ENCODE data around the gene QSER1. TPM values are rescaled to one million over a fixed set of nuclear protein-coding genes. Genes with fewer than 3 reads are reported as not detected.

QSER1 gene
- total and polyA plus RNA-seq, 2 donors: 6.1 to 78.0 TPM

DNA sequence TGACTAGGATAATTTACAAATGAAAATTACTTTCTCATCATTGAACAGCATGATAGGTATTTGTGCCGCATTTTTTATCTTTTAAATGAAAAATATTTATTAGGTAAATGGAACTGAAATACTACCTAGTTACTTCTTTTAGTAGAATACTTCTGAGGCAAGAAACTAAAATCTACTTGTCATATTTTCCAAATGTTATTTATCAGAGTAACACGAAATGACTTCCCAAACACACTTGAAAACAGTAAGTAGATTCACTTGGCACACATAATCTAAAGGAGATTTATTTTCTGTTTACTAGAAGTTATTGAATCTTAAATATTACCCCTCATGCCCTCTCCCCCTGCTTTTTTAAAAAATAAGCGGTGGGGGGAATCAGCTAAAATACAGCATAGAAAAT lies 2.3 kb downstream of the QSER1 start:
- Histone ChIP-seq H3K36me3 (ENCODE audit: insufficient read depth) (no peaks in the 10 kb centered on the region), H3K27ac (ENCODE audit: low read depth) (no peak overlapping the region), H3K4me1 (ENCODE audit: insufficient read depth) (no peaks in the 10 kb centered on the region), H3K4me3 (ENCODE audit: low read depth, low read length) (no peak overlapping the region)
- no peak for DNase-seq (ENCODE audit: extremely low spot score)
- 70% methylated on average over 3 of the region's 3 CpGs for WGBS

DNA sequence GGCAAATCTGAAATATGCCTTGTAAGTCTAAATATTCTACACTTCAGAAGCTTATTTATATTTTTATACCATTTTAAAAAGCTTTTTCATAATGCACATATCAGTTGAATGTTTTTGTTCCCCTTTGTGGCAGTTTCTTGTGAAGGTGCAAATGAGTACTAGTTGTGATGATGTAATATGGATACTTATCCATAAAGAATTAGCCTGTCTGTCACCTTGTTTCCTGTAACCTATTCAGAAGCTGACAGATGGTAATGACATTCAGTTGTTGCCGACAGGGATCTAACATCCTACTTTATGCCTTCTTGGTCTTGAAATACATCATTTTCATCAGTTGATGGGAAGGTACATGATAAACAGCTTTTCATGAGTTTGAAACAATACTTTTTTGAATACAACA lies 2.9 kb downstream of the QSER1 start:
- 69% methylated on average over 1 of the region's 1 CpG for WGBS
- Histone ChIP-seq H3K27ac (ENCODE audit: low read depth) (no peak overlapping the region), H3K4me1 (ENCODE audit: insufficient read depth) (no peaks in the 10 kb centered on the region), H3K36me3 (ENCODE audit: insufficient read depth) (no peaks in the 10 kb centered on the region), H3K4me3 (ENCODE audit: low read depth, low read length) (no peak overlapping the region)
- DNase-seq (ENCODE audit: extremely low spot score): no peak

DNA sequence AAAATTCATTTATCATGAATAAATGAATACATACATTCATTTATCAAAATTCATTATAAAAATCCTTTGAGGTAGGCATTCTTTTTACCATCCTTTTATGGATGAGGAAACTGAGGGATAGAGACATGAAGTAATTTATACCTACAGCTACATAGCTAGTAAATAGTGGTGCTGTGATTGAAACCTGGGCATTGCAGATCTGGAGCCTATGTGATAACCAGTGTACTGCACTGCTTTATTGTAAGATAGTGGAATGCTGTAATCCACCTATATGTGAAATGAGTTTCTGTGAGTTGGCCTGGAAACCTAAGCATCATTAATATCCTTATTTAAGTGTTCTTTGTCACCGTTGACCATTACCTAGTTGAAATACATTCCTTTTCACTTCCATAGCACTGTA lies 4.5 kb downstream of the QSER1 start:
- whole genome bisulfite sequencing: 80% methylated on average over 1 of the region's 1 CpG
- Histone ChIP-seq H3K4me3 (ENCODE audit: low read depth, low read length) (no peak overlapping the region), H3K4me1 (ENCODE audit: insufficient read depth) (no peaks in the 10 kb centered on the region), H3K27ac (ENCODE audit: low read depth) (no peak overlapping the region), H3K36me3 (ENCODE audit: insufficient read depth) (peaks cover 2% of the 10 kb centered on the region)
- no peak for DNase-seq (ENCODE audit: extremely low spot score)

DNA sequence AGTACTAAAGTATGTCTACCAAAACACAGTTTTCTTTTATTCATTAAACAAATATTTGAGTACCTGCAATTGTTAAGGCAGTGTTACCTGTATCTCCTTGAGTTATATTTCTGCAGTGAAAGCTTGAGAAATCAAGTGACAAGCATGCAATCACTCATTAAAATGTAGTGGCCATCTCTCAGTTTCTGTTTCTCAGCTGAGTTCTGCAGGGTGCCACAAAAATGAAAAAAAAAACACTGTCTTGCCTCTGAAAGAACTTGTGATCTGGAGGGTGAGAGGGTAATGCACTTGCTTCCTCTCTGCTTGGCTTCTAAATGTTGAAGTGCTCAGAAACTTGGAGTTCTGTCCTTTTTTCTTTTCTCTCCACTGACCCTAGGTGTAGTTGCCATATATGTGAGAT lies 6.8 kb downstream of the QSER1 start:
- Histone ChIP-seq H3K4me3 (ENCODE audit: low read depth, low read length) (no peak overlapping the region), H3K27ac (ENCODE audit: low read depth) (no peak overlapping the region), H3K36me3 (ENCODE audit: insufficient read depth) (peaks cover 2% of the 10 kb centered on the region), H3K4me1 (ENCODE audit: insufficient read depth) (no peaks in the 10 kb centered on the region)
- DNase-seq (ENCODE audit: extremely low spot score): no peak

DNA sequence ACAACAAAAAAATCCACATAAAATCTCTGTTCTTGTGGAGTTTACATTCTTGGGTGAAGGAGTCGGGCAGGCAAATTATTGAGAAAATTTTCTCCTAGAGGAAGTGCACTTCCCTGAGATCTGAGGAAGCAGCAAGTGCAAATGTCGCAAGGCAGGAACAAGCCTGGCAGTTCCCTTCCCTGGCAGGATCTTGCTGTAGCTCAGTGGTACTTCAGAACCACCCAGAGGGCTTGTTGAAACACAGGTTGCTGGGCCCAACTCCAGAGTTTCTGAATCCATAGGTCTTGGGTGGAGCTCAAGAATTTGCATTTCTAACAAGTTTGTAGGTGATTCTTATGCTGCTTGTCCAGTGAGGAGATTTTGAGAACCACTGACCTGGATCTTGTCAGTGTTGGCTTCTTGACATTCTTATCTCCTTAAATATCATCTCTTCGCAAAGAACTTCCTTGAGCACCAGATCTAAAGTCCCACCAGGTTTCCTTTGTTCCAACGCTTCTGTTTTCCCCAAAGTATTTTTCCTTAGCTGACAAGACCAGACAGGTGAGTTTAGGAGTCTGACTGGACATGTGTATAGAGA lies 9.6 kb downstream of the QSER1 start:
- Histone ChIP-seq H3K4me1 (ENCODE audit: insufficient read depth) (no peaks in the 10 kb centered on the region), H3K27ac (ENCODE audit: low read depth) (no peak overlapping the region), H3K36me3 (ENCODE audit: insufficient read depth) (peaks cover 2% of the 10 kb centered on the region), H3K4me3 (ENCODE audit: low read depth, low read length) (no peak overlapping the region)
- WGBS: 85% methylated on average over 4 of the region's 4 CpGs
- no peak for DNase-seq (ENCODE audit: extremely low spot score)

DNA sequence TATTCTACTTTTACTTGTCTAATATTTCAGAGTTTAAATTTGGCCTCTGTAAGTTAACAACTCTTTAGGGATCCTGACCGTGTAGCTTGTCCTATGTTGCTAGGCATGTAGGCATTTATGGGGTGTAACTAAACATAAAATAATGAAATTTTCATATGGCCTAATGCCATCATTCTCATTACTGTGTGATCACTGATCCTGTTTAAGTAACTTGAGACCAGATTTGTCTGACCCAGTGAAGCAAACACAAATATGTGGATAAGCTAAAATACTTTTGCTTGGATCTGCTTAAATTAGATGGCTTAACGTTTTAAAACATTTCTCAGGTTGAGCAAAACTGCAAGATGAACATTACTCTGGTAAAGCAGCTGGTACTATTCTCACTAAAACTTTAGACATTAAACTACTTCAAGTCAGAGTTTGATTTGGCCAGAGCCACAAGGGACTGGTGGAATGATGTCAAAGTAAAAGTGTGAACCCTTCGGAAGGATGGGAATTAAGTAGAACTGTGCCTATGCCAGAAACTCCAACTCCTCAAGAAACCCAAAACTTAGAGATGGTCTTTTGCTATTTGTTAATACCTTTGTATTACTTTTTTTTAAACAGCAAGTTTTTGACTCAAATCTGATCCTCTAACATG lies 12.5 kb downstream of the QSER1 start:
- Histone ChIP-seq H3K36me3 (ENCODE audit: insufficient read depth) (peaks cover 2% of the 10 kb centered on the region), H3K27ac (ENCODE audit: low read depth) (no peak overlapping the region), H3K4me1 (ENCODE audit: insufficient read depth) (no peaks in the 10 kb centered on the region), H3K4me3 (ENCODE audit: low read depth, low read length) (no peak overlapping the region)
- no peak for DNase-seq (ENCODE audit: extremely low spot score)
- WGBS: 32% methylated on average over 3 of the region's 3 CpGs

DNA sequence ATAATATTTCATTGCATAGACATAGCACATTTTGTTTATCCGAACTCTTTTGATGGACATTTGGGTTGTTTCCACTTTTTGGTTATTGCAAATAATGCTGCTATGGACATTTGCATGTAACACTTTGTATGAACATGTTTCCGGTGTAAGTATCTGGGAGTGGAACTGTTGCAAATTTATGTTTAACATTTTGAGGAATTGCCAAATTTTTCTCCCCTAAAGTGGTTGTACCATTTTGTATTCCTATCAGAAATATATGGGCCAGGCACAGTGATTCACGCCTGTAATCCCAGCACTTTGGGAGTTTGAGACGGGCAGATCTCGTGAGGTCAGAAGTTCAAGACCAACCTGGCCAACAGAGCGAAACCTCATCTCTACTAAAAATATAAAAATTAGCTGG lies 16.0 kb downstream of the QSER1 start:
- WGBS: 98% methylated on average over 6 of the region's 6 CpGs
- Histone ChIP-seq H3K4me1 (ENCODE audit: insufficient read depth) (no peaks in the 10 kb centered on the region), H3K36me3 (ENCODE audit: insufficient read depth) (no peaks in the 10 kb centered on the region), H3K27ac (ENCODE audit: low read depth) (no peak overlapping the region), H3K4me3 (ENCODE audit: low read depth, low read length) (no peak overlapping the region)
- no peak for DNase-seq (ENCODE audit: extremely low spot score)

DNA sequence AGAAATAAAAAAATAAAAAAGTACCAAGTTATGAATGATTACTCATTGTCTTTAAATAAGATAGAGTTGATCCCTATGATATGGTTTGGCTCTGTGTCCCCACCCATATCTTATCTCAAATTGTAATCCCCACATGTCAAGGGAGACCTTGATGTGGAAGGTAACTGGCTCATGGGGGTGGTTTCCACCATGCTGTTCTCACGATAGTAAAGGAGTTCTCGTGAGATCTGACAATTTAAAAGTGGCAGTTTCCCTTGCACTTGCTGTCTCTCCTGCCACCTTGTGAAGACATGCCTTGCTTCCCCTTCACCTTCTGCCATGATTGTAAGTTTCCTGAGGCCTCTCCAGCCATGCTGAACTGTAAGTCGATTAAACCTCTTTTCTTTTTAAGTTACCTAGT lies 18.8 kb downstream of the QSER1 start:
- Histone ChIP-seq H3K4me3 (ENCODE audit: low read depth, low read length) (no peak overlapping the region), H3K4me1 (ENCODE audit: insufficient read depth) (no peaks in the 10 kb centered on the region), H3K36me3 (ENCODE audit: insufficient read depth) (no peaks in the 10 kb centered on the region), H3K27ac (ENCODE audit: low read depth) (no peak overlapping the region)
- WGBS: 94% methylated on average over 3 of the region's 3 CpGs
- DNase-seq (ENCODE audit: extremely low spot score): no peak

DNA sequence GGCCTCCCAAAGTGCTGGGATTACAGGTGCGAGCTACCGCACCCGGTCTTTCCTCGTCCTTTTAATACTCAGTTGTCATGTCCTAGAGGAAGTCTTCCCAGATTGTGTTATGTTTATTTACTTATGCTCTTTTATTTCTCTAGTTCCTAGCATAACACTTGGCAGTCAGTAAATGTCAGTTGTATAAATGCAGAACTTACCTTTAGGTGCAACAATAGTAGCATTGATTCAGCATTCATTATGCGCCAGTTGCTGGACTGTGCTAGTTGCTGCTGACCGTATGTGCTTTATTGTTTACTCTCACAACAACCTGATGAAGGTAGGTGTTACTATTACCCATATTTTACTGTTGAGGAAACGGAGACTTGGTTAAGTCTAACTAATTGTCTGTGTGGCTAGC lies 20.8 kb downstream of the QSER1 start:
- H3K4me3 ChIP-seq (ENCODE audit: low read depth, low read length): no peak overlapping the region
- 90% methylated on average over 7 of the region's 7 CpGs for WGBS
- DNase-seq (ENCODE audit: extremely low spot score): no peak
- no peak overlapping the region for H3K27ac ChIP-seq (ENCODE audit: low read depth)
- no peaks in the 10 kb centered on the region for H3K36me3 ChIP-seq (ENCODE audit: insufficient read depth)
- H3K4me1 ChIP-seq (ENCODE audit: insufficient read depth): no peaks in the 10 kb centered on the region

DNA sequence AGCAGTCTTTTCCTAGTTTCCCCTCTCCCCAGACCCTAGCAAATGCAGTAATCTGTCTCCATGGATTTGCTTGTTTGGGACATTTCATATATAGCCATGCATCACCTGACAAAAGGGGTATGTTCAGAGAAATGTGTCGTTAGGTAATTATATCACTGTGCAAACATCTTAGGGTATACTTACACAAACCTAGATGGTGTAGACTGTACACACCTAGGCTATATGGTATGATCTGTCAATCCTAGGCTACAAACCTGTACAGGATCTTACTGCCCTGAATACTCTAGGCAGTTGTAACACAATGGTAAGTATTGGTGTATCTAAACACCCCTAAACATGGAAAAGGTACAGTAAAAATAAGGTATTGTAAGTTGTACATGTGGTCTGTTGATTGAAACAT lies 23.8 kb downstream of the QSER1 start:
- Histone ChIP-seq H3K36me3 (ENCODE audit: insufficient read depth) (no peaks in the 10 kb centered on the region), H3K27ac (ENCODE audit: low read depth) (no peak overlapping the region), H3K4me1 (ENCODE audit: insufficient read depth) (no peaks in the 10 kb centered on the region), H3K4me3 (ENCODE audit: low read depth, low read length) (no peak overlapping the region)
- no peak for DNase-seq (ENCODE audit: extremely low spot score)
- 96% methylated on average over 1 of the region's 1 CpG for WGBS

DNA sequence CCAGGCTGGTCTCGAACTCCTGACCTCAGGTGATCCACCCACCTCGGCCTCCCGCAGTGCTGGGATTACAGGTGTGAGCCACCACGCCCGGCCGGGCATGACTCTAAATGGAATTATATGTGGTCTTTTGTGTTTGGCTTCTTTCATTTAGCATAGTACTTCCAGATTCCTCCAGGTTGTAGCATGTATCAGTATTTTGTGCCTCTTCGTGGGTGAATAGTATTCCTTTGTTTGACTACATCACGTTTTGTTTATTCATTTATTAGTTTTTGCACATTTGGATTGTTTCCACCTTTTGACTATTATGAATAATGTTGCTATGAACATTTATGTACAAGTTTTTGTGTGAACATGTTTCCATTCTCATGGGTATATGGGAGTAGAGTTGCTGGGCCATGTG lies 24.4 kb downstream of the QSER1 start:
- no peak overlapping the region for H3K4me3 ChIP-seq (ENCODE audit: low read depth, low read length)
- WGBS: 97% methylated on average over 8 of the region's 8 CpGs
- no peak overlapping the region for H3K27ac ChIP-seq (ENCODE audit: low read depth)
- no peaks in the 10 kb centered on the region for H3K4me1 ChIP-seq (ENCODE audit: insufficient read depth)
- DNase-seq (ENCODE audit: extremely low spot score): no peak
- no peaks in the 10 kb centered on the region for H3K36me3 ChIP-seq (ENCODE audit: insufficient read depth)

DNA sequence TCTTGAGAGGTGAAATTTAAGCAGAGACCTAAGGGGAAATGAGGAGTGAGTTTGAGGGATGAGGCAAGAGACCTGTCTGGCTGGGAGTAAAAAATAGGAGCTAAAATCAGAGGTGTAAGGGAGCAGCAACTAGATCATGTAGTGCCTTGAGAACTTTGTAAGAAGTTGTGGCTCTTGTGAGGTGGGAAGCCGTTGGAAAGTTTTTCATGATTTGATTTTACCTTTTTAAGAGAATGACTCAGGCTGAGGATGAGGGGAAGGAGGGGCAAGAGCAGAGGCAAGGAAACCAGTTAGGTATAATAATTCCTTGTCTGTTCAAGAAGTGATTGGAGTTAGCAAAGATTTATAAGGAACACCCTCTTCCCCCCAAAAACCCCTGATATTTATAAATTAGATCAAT lies 25.8 kb downstream of the QSER1 start:
- no peak overlapping the region for H3K27ac ChIP-seq (ENCODE audit: low read depth)
- no peak for DNase-seq (ENCODE audit: extremely low spot score)
- WGBS: 86% methylated on average over 1 of the region's 1 CpG
- H3K36me3 ChIP-seq (ENCODE audit: insufficient read depth): no peaks in the 10 kb centered on the region
- no peak overlapping the region for H3K4me3 ChIP-seq (ENCODE audit: low read depth, low read length)
- no peaks in the 10 kb centered on the region for H3K4me1 ChIP-seq (ENCODE audit: insufficient read depth)

DNA sequence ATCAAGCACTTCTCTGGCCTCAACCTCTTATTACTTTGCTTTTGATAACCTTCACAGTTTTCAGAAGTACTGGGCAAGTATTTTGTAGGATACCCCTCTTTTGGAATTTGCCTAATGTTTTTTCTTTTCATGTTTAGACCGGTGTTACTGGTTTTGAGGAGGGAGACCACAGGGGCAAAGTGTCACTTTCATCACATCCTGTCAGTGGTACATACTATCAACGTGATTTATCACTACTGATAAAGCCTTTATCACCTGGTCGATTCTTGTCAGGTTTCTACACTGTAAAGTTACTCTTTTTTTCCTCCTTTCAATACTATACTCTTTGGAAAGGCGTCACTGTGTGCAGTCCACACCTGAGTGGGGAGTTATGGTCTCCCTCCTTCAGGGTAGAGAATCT lies 26.7 kb downstream of the QSER1 start:
- DNase-seq (ENCODE audit: extremely low spot score): no peak
- no peaks in the 10 kb centered on the region for H3K4me1 ChIP-seq (ENCODE audit: insufficient read depth)
- no peak overlapping the region for H3K27ac ChIP-seq (ENCODE audit: low read depth)
- H3K36me3 ChIP-seq (ENCODE audit: insufficient read depth): no peaks in the 10 kb centered on the region
- H3K4me3 ChIP-seq (ENCODE audit: low read depth, low read length): no peak overlapping the region
- WGBS: 64% methylated on average over 4 of the region's 4 CpGs

DNA sequence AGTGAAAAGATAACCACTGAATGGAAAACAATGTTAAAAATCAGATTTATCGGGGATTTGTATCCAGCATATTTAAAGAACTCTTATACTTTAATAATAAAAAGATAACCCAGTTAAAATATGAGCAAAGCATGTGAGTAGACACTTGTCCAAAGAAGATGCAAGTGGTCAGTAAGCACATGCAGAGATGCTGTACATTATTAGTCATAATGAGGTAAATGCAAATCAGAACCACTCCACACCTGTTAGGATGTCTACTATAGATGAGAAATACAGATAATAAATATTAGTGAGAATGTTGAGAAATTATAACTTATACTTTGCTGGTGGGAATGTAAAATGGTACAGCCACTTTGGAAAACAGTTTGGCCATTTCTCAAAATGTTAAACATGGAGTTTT lies 28.0 kb downstream of the QSER1 start:
- 99% methylated on average over 1 of the region's 1 CpG for WGBS
- Histone ChIP-seq H3K4me1 (ENCODE audit: insufficient read depth) (no peaks in the 10 kb centered on the region), H3K27ac (ENCODE audit: low read depth) (no peak overlapping the region), H3K4me3 (ENCODE audit: low read depth, low read length) (no peak overlapping the region), H3K36me3 (ENCODE audit: insufficient read depth) (no peaks in the 10 kb centered on the region)
- no peak for DNase-seq (ENCODE audit: extremely low spot score)

DNA sequence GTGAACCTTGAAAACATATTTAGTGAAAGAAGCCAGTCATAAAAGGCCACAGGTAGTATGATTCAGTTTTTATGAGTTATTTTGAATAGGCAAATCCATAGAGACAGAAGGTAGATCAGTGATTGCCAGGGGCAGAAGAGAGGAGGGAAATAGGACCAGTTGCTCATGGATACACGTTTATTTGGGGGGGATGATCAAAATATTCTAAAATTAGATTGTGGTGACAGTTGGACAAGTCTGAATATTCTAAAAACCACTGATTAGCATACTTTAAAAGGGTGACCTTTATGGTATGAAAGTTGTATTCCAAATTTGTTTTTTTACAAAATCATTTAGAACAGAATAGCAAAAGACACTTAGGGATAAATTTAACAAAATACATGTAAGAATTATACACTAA lies 28.6 kb downstream of the QSER1 start:
- Histone ChIP-seq H3K4me1 (ENCODE audit: insufficient read depth) (no peaks in the 10 kb centered on the region), H3K36me3 (ENCODE audit: insufficient read depth) (no peaks in the 10 kb centered on the region), H3K4me3 (ENCODE audit: low read depth, low read length) (no peak overlapping the region), H3K27ac (ENCODE audit: low read depth) (no peak overlapping the region)
- no peak for DNase-seq (ENCODE audit: extremely low spot score)
- 64% methylated on average over 1 of the region's 1 CpG for WGBS
